H9 (cell line): ENCODE results near the gene MYD88. TPM values are rescaled to one million over a fixed set of nuclear protein-coding genes. Genes with fewer than 3 reads are reported as not detected.

Experiments
- DNase-seq: peaks from one replicate; pipeline ENCODE4 v3.0.0-alpha.2; 2017
- H2AFZ ChIP-seq: one replicate; pipeline ENCODE4 v1.6.1; 2013; ENCODE audit warnings: mild to moderate bottlenecking, low read length, control low read depth, moderate library complexity
- H2AK5ac ChIP-seq: 2 replicates; pipeline ENCODE4 v1.6.1; 2013; ENCODE audit warnings: low read length, control low read depth, mixed read lengths; ENCODE audit not compliant: insufficient read length
- H2BK120ac ChIP-seq: one replicate; pipeline ENCODE4 v1.6.1; 2013; ENCODE audit warnings: low read depth, mild to moderate bottlenecking, low read length, control low read depth, inconsistent platforms; ENCODE audit not compliant: poor library complexity, severe bottlenecking
- H2BK12ac ChIP-seq: 2 replicates; pipeline ENCODE4 v1.6.1; 2013; ENCODE audit warnings: low read length, control low read depth, mixed read lengths, low read depth; ENCODE audit not compliant: insufficient read length
- H2BK15ac ChIP-seq: 2 replicates; pipeline ENCODE4 v1.6.1; 2013; ENCODE audit warnings: low read depth, low read length, control low read depth
- H2BK20ac ChIP-seq: one replicate; pipeline ENCODE4 v1.6.1; 2013; ENCODE audit warnings: low read depth, mild to moderate bottlenecking, low read length, control low read depth, inconsistent platforms; ENCODE audit not compliant: poor library complexity, severe bottlenecking
- H2BK5ac ChIP-seq: 2 replicates; pipeline ENCODE4 v1.6.1; 2013; ENCODE audit warnings: low read length, control low read depth, mixed read lengths; ENCODE audit not compliant: insufficient read length
- H3K14ac ChIP-seq: 2 replicates; pipeline ENCODE4 v1.6.1; 2013; ENCODE audit warnings: low read length, control low read depth; ENCODE audit not compliant: insufficient read depth
- H3K18ac ChIP-seq: 2 replicates; pipeline ENCODE4 v1.6.1; 2013; ENCODE audit warnings: low read depth, mild to moderate bottlenecking, mixed read lengths, low read length, control low read depth; ENCODE audit not compliant: insufficient read length
- H3K23ac ChIP-seq: 2 replicates; pipeline ENCODE4 v1.6.1; 2013; ENCODE audit warnings: low read length, control low read depth, mixed read lengths, low read depth; ENCODE audit not compliant: insufficient read length
- H3K23me2 ChIP-seq: 2 replicates; pipeline ENCODE4 v1.6.1; 2013; ENCODE audit warnings: low read depth, mild to moderate bottlenecking, mixed read lengths, low read length, control low read depth; ENCODE audit not compliant: insufficient read length, poor library complexity, severe bottlenecking
- H3K27ac ChIP-seq: 2 replicates; pipeline ENCODE4 v1.5.1; 2013; ENCODE audit warnings: low read length, control low read depth, mixed read lengths, low read depth; ENCODE audit not compliant: insufficient read length
- H3K27me3 ChIP-seq: 2 replicates; pipeline ENCODE4 v1.6.1; 2013; ENCODE audit warnings: low read length, control low read depth, inconsistent platforms; ENCODE audit not compliant: insufficient read depth
- H3K4ac ChIP-seq: 2 replicates; pipeline ENCODE4 v1.6.1; 2013; ENCODE audit warnings: low read depth, mild to moderate bottlenecking, control low read depth, inconsistent platforms, low read length, moderate library complexity
- H3K4me1 ChIP-seq: 2 replicates; pipeline ENCODE4 v1.6.1; 2013; ENCODE audit warnings: low read length, control low read depth, inconsistent platforms; ENCODE audit not compliant: insufficient read depth
- H3K4me2 ChIP-seq: 2 replicates; pipeline ENCODE4 v1.6.1; 2013; ENCODE audit warnings: low read length, control low read depth, mixed read lengths; ENCODE audit not compliant: insufficient read length, insufficient read depth
- H3K56ac ChIP-seq: 2 replicates; pipeline ENCODE4 v1.6.1; 2013; ENCODE audit warnings: low read depth, mild to moderate bottlenecking, mixed read lengths, low read length, control low read depth; ENCODE audit not compliant: insufficient read length
- H3K79me1 ChIP-seq: 2 replicates; pipeline ENCODE4 v1.6.1; 2013; ENCODE audit warnings: low read depth, mild to moderate bottlenecking, moderate library complexity, low read length, control low read depth, inconsistent platforms; ENCODE audit not compliant: insufficient read depth, poor library complexity, severe bottlenecking
- H3K79me2 ChIP-seq: 2 replicates; pipeline ENCODE4 v1.6.1; 2013; ENCODE audit warnings: low read length, control low read depth, inconsistent platforms; ENCODE audit not compliant: insufficient read depth
- H3K9ac ChIP-seq: 2 replicates; pipeline ENCODE4 v1.6.1; 2013; ENCODE audit warnings: low read length, control low read depth, mixed read lengths; ENCODE audit not compliant: insufficient read length; ENCODE audit errors: extremely low read depth
- H3K9me3 ChIP-seq: one replicate; pipeline ENCODE4 v1.6.1; 2013; ENCODE audit warnings: low read depth, low read length, inconsistent platforms; ENCODE audit not compliant: control insufficient read depth
- H3T11ph ChIP-seq: one replicate; pipeline ENCODE4 v1.6.1; 2013; ENCODE audit warnings: mild to moderate bottlenecking, low read length, control low read depth, inconsistent platforms
- H4K20me1 ChIP-seq: one replicate; pipeline ENCODE4 v1.6.1; 2013; ENCODE audit not compliant: control insufficient read depth, insufficient read length, insufficient read depth
- H4K5ac ChIP-seq: 2 replicates; pipeline ENCODE4 v1.6.1; 2013; ENCODE audit warnings: low read depth, mild to moderate bottlenecking, mixed read lengths, low read length, control low read depth; ENCODE audit not compliant: insufficient read length
- H4K8ac ChIP-seq: replicated peaks from 2 replicates; pipeline ENCODE4 v1.6.1; 2013; ENCODE audit warnings: low read length, control low read depth, mixed read lengths, low read depth; ENCODE audit not compliant: insufficient read length
- H4K91ac ChIP-seq: 2 replicates; pipeline ENCODE4 v1.6.1; 2013; ENCODE audit warnings: low read depth, mild to moderate bottlenecking, moderate library complexity, mixed read lengths, low read length, control low read depth; ENCODE audit not compliant: insufficient read length
- H3K27ac Mint-ChIP-seq, 3 experiments: 2 replicates in 2 of 3; 3 replicates in 1 of 3; pipeline ENCODE4 v1.8.0; 2020 to 2021; ENCODE audit warnings: mixed read lengths in 3 of 3, mild to moderate bottlenecking in 1 of 3, moderate library complexity in 1 of 3
- H3K27me3 Mint-ChIP-seq: 2 replicates; pipeline ENCODE4 v1.8.0; 2021; ENCODE audit warnings: low read depth, mild to moderate bottlenecking, moderate library complexity, mixed read lengths
- H3K36me3 Mint-ChIP-seq, 3 experiments: 2 replicates in 2 of 3; 3 replicates in 1 of 3; pipeline ENCODE4 v1.8.0; 2020 to 2021; ENCODE audit warnings: low read depth in 3 of 3, mixed read lengths in 3 of 3; ENCODE audit not compliant: insufficient read depth in 1 of 3
- H3K4me1 Mint-ChIP-seq, 2 experiments: 2 replicates each; pipeline ENCODE4 v1.8.0; 2020; ENCODE audit warnings: mixed read lengths in 2 of 2
- H3K4me3 Mint-ChIP-seq, 2 experiments: 2 replicates in 1 of 2; 3 replicates in 1 of 2; pipeline ENCODE4 v1.8.0; 2020 to 2021; ENCODE audit warnings: mild to moderate bottlenecking in 2 of 2, mixed read lengths in 2 of 2, moderate library complexity in 1 of 2
- H3K9me3 Mint-ChIP-seq, 2 experiments: 2 replicates in 1 of 2; 3 replicates in 1 of 2; pipeline ENCODE4 v1.8.0; 2020; ENCODE audit warnings: mild to moderate bottlenecking in 2 of 2, mixed read lengths in 2 of 2, moderate library complexity in 1 of 2
- WGBS: extraction: QIAGEN DNeasy Blood & Tissue Kit; methylation state at CpG from one replicate; pipeline ENCODE4 v1.1.7; 2013; ENCODE audit warnings: missing lambda C conversion rate, low lambda C conversion rate, mixed read lengths; ENCODE audit not compliant: insufficient read length; ENCODE audit errors: extremely low coverage; 5-methylcytosine and 5-hydroxymethylcytosine counted together
- total RNA-seq: library from RNA; stranded (reverse); gene quantifications from 2 replicates; pipeline ENCODE4 v1.2.1, GENCODE V29; 2021
- TF ChIP-seq, protein P1 (sequence below): fragments of 200-600 bp; sonication (generic); conservative IDR thresholded peaks from 3 replicates; pipeline ENCODE4 v1.8.0; 2021; ENCODE audit warnings: antibody characterized with exemption, mild to moderate bottlenecking

Gene MYD88
- total RNA-seq, 1 experiment from 2014 or later: 33.4 TPM

- TF ChIP-seq, protein P1, sequence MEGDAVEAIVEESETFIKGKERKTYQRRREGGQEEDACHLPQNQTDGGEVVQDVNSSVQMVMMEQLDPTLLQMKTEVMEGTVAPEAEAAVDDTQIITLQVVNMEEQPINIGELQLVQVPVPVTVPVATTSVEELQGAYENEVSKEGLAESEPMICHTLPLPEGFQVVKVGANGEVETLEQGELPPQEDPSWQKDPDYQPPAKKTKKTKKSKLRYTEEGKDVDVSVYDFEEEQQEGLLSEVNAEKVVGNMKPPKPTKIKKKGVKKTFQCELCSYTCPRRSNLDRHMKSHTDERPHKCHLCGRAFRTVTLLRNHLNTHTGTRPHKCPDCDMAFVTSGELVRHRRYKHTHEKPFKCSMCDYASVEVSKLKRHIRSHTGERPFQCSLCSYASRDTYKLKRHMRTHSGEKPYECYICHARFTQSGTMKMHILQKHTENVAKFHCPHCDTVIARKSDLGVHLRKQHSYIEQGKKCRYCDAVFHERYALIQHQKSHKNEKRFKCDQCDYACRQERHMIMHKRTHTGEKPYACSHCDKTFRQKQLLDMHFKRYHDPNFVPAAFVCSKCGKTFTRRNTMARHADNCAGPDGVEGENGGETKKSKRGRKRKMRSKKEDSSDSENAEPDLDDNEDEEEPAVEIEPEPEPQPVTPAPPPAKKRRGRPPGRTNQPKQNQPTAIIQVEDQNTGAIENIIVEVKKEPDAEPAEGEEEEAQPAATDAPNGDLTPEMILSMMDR: no peak
- Histone ChIP-seq H3T11ph (no peak overlapping the region), H4K5ac (no peak overlapping the region), H3K9me3 (no peaks in the 10 kb centered on the region), H2AFZ (no peak overlapping the region), H3K79me2 (no peaks in the 10 kb centered on the region), H2AK5ac (no peak overlapping the region), H4K20me1 (no peaks in the 10 kb centered on the region), H2BK12ac (no peak overlapping the region), H3K27ac (no peak overlapping the region), H3K27me3 (no peaks in the 10 kb centered on the region; the same call in 1 of the 2 replicates), H3K56ac (no peak overlapping the region), H4K8ac (no peak overlapping the region), H3K4me1 (peaks cover 3% of the 10 kb centered on the region; the same call in 1 of the 2 replicates), H3K4ac (no peak overlapping the region), H2BK15ac (no peak overlapping the region), H3K18ac (no peak overlapping the region), H3K9ac (no peak overlapping the region), H2BK120ac (no peak overlapping the region), H3K23me2 (no peaks in the 10 kb centered on the region), H3K23ac (no peak overlapping the region), H2BK20ac (no peak overlapping the region), H4K91ac (no peak overlapping the region), H3K79me1 (no peaks in the 10 kb centered on the region), H3K14ac (no peak overlapping the region; the same call in 1 of the 2 replicates), H3K4me2 (no peak overlapping the region), H2BK5ac (no peak overlapping the region)
- H3K36me3 Mint-ChIP-seq: no peaks in the 10 kb centered on the region
- H3K9me3 Mint-ChIP-seq: no peaks in the 10 kb centered on the region; a peak in 1 of 5 replicates
- peaks cover 22 to 25% of the 10 kb centered on the region in 2 experiments for H3K4me1 Mint-ChIP-seq
- no peak overlapping the region for H3K4me3 Mint-ChIP-seq
- no peak overlapping the region for H3K27ac Mint-ChIP-seq
- DNase-seq: no peak
- WGBS: no CpG with 5 or more reads among the region's 6 CpGs
- peaks cover 17% of the 10 kb centered on the region for H3K27me3 Mint-ChIP-seq
Measured at GRCh38 chr3:38095669-38096483, 42.6 kb upstream of the MYD88 start.
